Stomach (tissue), 4 donors: ENCODE data around the gene EGFR.

ENCODE experiments used
- EP300 ChIP-seq: sonication (generic); formaldehyde crosslinking; IDR thresholded peaks from one replicate; pipeline ENCODE4 v1.6.1; 2017; ENCODE audit warnings: antibody characterized with exemption
- POLR2A ChIP-seq, 4 donors: fragments of 450-650 bp; IDR thresholded peaks; one replicate each; pipeline ENCODE4 v1.6.1; 2016; ENCODE audit warnings: antibody characterized with exemption in 4 of 4, control low read depth in 2 of 4, mild to moderate bottlenecking in 1 of 4, moderate library complexity in 1 of 4
- POLR2AphosphoS5 ChIP-seq, 3 donors: sonication (generic); formaldehyde crosslinking; IDR thresholded peaks; one replicate each; pipeline ENCODE4 v1.6.1; 2016; ENCODE audit warnings: antibody characterized with exemption in 3 of 3
- TF ChIP-seq, protein P1 (sequence below), 7 experiments: fragments of 450-650 bp in 4 of 7; fragments of 200-600 bp in 3 of 7; sonication (generic) in 3 of 7; IDR thresholded peaks; one replicate each; pipeline ENCODE4 v1.5.1; 2016 to 2019; ENCODE audit warnings: antibody characterized with exemption in 7 of 7, control low read depth in 2 of 7, mild to moderate bottlenecking in 1 of 7

DNA sequence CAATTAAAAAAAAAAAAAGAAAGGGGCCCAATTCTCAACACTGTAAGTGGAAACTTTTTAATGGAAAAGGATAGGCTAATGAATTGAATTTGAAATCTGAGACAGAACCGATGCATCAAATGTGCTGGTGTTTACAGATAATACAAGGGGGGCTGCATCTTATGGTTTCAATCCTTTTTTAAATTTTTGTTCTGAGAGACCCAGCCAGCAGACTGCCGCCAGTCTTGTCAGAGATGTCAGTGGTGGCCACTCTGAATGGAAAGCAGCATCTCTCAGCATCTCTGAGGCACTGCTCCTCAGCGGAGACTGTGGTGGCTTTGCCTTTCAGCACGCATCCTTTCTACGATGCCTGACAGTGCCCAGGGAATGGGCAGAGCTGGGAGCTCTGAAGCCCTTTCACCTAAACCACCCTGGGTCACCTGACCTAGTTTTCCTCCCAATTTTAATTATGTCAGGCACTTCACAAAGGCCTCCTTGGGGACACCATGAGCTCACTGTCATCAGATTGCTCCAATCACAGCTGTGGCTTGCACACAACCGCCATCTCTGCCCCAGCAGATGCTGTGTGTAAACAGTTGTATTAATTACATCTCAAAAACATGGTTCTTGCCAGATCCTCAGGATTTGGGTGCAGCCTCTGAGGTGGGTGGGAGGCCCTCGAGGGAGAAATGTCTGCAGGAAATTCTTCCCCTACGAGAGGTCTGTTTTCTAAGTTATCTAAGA lies 81.2 kb downstream of the EGFR start:
- no peak for TF ChIP-seq POLR2A (IDR thresholded peaks at IDR 0.05)
- TF ChIP-seq, protein P1, sequence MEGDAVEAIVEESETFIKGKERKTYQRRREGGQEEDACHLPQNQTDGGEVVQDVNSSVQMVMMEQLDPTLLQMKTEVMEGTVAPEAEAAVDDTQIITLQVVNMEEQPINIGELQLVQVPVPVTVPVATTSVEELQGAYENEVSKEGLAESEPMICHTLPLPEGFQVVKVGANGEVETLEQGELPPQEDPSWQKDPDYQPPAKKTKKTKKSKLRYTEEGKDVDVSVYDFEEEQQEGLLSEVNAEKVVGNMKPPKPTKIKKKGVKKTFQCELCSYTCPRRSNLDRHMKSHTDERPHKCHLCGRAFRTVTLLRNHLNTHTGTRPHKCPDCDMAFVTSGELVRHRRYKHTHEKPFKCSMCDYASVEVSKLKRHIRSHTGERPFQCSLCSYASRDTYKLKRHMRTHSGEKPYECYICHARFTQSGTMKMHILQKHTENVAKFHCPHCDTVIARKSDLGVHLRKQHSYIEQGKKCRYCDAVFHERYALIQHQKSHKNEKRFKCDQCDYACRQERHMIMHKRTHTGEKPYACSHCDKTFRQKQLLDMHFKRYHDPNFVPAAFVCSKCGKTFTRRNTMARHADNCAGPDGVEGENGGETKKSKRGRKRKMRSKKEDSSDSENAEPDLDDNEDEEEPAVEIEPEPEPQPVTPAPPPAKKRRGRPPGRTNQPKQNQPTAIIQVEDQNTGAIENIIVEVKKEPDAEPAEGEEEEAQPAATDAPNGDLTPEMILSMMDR (IDR thresholded peaks at IDR 0.05) = no peak
- TF ChIP-seq POLR2AphosphoS5 (IDR thresholded peaks at IDR 0.05) = no peak
- no peak for TF ChIP-seq EP300
